ENCODE measurements around the gene BOLL. TPM values are rescaled to one million over a fixed set of nuclear protein-coding genes. Genes with fewer than 3 reads are reported as not detected.

BOLL gene
- total RNA-seq, 2 donors from 2014 or later = not detected

GRCh38 chr2:197801033-197801432 lies 15.9 kb upstream of the BOLL start:
- no peak for TF ChIP-seq CTCF (IDR thresholded peaks at IDR 0.05)
- Histone ChIP-seq H3K27me3 (no peaks in the 10 kb centered on the region), H3K4me3 (no peak overlapping the region), H3K9me3 (no peaks in the 10 kb centered on the region), H3K36me3 (no peaks in the 10 kb centered on the region), H3K4me1 (peaks cover 0 to 24% of the 10 kb centered on the region in 2 donors), H3K27ac (no peak overlapping the region)
- DNase-seq (ENCODE audit: low spot score) = no peak

GRCh38 chr2:197800091-197800490 lies 15.0 kb upstream of the BOLL start:
- Histone ChIP-seq H3K27me3 (no peaks in the 10 kb centered on the region), H3K27ac (no peak overlapping the region), H3K4me3 (no peak overlapping the region), H3K9me3 (no peaks in the 10 kb centered on the region), H3K36me3 (no peaks in the 10 kb centered on the region), H3K4me1 (peaks cover 0 to 19% of the 10 kb centered on the region in 2 donors)
- DNase-seq (ENCODE audit: low spot score) = no peak
- no peak for TF ChIP-seq CTCF (IDR thresholded peaks at IDR 0.05)

GRCh38 chr2:197799068-197799467 lies 13.9 kb upstream of the BOLL start:
- H3K4me3 ChIP-seq = no peak overlapping the region
- H3K4me1 ChIP-seq = peaks cover 0 to 17% of the 10 kb centered on the region in 2 donors
- no peaks in the 10 kb centered on the region for H3K9me3 ChIP-seq
- DNase-seq (ENCODE audit: low spot score) = no peak
- H3K27ac ChIP-seq = no peak overlapping the region
- H3K27me3 ChIP-seq = no peaks in the 10 kb centered on the region
- TF ChIP-seq CTCF (IDR thresholded peaks at IDR 0.05) = no peak
- H3K36me3 ChIP-seq = no peaks in the 10 kb centered on the region

GRCh38 chr2:197798187-197798586 lies 13.1 kb upstream of the BOLL start:
- Histone ChIP-seq H3K27ac (no peak overlapping the region), H3K36me3 (no peaks in the 10 kb centered on the region), H3K27me3 (no peaks in the 10 kb centered on the region), H3K9me3 (no peaks in the 10 kb centered on the region), H3K4me3 (no peak overlapping the region), H3K4me1 (peaks cover 0 to 8% of the 10 kb centered on the region in 2 donors)
- TF ChIP-seq CTCF (IDR thresholded peaks at IDR 0.05) = no peak
- no peak for DNase-seq (ENCODE audit: low spot score)

GRCh38 chr2:197795277-197795676 lies 10.2 kb upstream of the BOLL start:
- TF ChIP-seq CTCF (IDR thresholded peaks at IDR 0.05) = no peak
- no peak overlapping the region for H3K27ac ChIP-seq
- no peak overlapping the region for H3K4me3 ChIP-seq
- no peak for DNase-seq (ENCODE audit: low spot score)
- no peaks in the 10 kb centered on the region for H3K27me3 ChIP-seq
- no peaks in the 10 kb centered on the region for H3K4me1 ChIP-seq
- H3K9me3 ChIP-seq = no peaks in the 10 kb centered on the region
- H3K36me3 ChIP-seq = no peaks in the 10 kb centered on the region

GRCh38 chr2:197793456-197793855 lies 8.3 kb upstream of the BOLL start:
- no peak overlapping the region for H3K4me3 ChIP-seq
- DNase-seq (ENCODE audit: low spot score) = no peak
- TF ChIP-seq CTCF (IDR thresholded peaks at IDR 0.05) = no peak

More at GRCh38 chr2:197793456-197793855, 8.3 kb upstream of the BOLL start:
- H3K4me1 ChIP-seq = no peaks in the 10 kb centered on the region
- H3K27ac ChIP-seq = no peak overlapping the region
- no peaks in the 10 kb centered on the region for H3K27me3 ChIP-seq
- no peaks in the 10 kb centered on the region for H3K9me3 ChIP-seq
- no peaks in the 10 kb centered on the region for H3K36me3 ChIP-seq

Data from right atrium auricular region (tissue), 2 donors.